AG04449 (cell line): Measurements from ENCODE around the gene CYP27C1.

Experiments
- CTCF ChIA-PET: fragments of 350-600 bp; formaldehyde crosslinking; extraction: SDS; loops from one replicate; lab custom pipeline; 2021; ENCODE audit warnings: antibody characterized with exemption; lab: Yijun Ruan, JAX
- POLR2A ChIA-PET: fragments of 400-600, 350-600 bp; formaldehyde crosslinking; extraction: SDS; loops from one replicate; lab custom pipeline; 2020; ENCODE audit warnings: antibody characterized with exemption, inconsistent platforms; lab: Yijun Ruan, JAX
- DNase-seq: peaks from one replicate; pipeline ENCODE4 v3.0.0-alpha.2; 2010; ENCODE audit warnings: low read depth, low spot score
- H3K4me3 ChIP-seq: 2 replicates; pipeline ENCODE4 v1.5.1; 2011; ENCODE audit warnings: low read depth, mild to moderate bottlenecking, control low read depth, low read length
- TF ChIP-seq, protein P1 (sequence below): IDR thresholded peaks from one replicate; pipeline ENCODE4 v1.5.1; 2011; ENCODE audit warnings: mild to moderate bottlenecking, moderate library complexity, low read length, control low read depth, inconsistent platforms; ENCODE audit not compliant: insufficient read depth; ENCODE audit errors: missing control alignments

Gene CYP27C1

GRCh38 chr2:127159543-127159942 lies 60.6 kb downstream of the CYP27C1 start:
- H3K4me3 ChIP-seq = no peak overlapping the region
- TF ChIP-seq, protein P1, sequence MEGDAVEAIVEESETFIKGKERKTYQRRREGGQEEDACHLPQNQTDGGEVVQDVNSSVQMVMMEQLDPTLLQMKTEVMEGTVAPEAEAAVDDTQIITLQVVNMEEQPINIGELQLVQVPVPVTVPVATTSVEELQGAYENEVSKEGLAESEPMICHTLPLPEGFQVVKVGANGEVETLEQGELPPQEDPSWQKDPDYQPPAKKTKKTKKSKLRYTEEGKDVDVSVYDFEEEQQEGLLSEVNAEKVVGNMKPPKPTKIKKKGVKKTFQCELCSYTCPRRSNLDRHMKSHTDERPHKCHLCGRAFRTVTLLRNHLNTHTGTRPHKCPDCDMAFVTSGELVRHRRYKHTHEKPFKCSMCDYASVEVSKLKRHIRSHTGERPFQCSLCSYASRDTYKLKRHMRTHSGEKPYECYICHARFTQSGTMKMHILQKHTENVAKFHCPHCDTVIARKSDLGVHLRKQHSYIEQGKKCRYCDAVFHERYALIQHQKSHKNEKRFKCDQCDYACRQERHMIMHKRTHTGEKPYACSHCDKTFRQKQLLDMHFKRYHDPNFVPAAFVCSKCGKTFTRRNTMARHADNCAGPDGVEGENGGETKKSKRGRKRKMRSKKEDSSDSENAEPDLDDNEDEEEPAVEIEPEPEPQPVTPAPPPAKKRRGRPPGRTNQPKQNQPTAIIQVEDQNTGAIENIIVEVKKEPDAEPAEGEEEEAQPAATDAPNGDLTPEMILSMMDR = no peak
- no peak for DNase-seq
- ChIA-PET CTCF (interaction anchor here (0.8 to 5.4 kb wide), 3 partner anchors 14 to 18 kb away, joined by 3 to 39 read pairs (median 4); no protein-coding TSS in a partner anchor), POLR2A (no interaction called here)

DNA sequence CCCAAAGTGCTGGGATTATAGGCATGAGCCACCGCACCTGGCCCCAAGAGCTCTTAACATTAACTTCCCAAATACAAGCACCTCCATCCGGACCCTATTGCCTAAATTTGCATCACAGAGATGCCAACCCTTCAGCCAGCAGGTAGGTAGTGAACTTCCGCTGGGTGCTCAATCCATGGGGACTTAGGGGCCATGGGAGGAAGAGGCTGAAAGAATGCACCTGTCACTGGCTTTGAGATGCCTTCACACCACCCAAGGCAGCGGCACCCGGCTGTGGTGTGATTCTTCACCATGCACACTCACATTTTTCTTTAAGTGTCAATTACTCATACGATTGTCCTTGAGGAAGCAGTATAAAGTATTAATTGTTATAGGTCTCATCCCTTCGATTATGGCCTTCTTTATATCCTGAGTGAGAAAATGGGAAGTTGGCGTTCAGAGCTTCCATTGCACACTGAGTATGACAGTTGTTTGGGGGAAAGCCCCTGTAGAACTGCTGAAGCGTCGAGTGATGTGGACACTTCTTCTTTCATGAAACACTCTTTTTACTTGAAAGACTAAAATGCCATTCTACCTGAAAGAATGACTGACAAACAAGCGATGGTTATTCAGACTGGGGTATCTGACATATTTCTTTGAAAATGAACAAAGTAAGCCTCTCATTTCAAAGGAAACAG lies 61.3 kb downstream of the CYP27C1 start:
- DNase-seq = no peak
- H3K4me3 ChIP-seq = no peak overlapping the region
- POLR2A ChIA-PET = no interaction called here
- TF ChIP-seq, protein P1 = no peak
- CTCF ChIA-PET = interaction anchor here (0.8 to 1.3 kb wide), 4 partner anchors 9 to 17 kb away, joined by 3 to 4 read pairs (median 4); no protein-coding TSS in a partner anchor

DNA sequence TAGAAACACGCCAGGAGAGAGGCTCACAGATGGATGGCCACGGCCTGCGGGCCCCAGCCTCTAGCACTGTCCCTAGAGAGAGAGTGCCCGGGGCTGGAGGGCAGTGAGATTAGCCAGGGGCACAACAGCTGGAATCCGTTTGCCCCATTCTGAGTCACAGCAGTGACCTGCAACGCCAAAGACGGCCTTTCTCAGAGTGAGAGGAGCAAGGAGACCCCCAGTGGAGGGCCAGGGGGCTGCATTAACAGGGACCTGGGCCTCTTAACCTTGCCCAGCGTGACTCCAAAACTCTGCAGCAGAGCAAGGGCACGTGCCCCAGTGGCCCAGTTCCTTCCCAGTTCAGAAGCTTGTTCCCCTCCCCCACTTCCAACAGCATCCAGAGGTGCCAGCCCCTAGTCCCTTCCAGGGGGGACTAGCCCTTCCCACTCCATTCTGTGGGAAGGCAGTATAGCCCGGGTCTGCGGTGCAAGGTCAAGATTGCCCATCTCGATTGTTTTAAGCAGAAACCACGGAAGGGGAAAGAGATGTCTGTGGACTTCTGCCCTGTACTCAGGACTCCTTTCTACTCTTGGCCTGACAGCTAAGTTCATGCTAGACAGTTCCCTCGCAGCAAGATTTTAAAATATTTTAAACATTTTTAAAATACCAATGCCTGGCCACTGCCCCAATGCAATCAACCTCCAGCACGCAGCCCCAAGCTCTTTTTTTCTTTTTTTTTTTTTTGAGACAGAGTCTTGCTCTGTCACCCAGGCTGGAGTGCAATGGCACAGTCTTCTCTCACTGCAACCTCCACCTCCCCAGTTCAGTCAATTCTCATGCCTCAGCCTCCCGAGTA lies 62.2 kb downstream of the CYP27C1 start:
- POLR2A ChIA-PET = no interaction called here
- no peak for DNase-seq
- H3K4me3 ChIP-seq = no peak overlapping the region
- CTCF ChIA-PET = interaction anchor here (0.8 to 1.3 kb wide), 3 partner anchors 10 to 40 kb away, joined by 3 to 4 read pairs (median 3); no protein-coding TSS in a partner anchor
- TF ChIP-seq, protein P1 = peak; percentile 16

GRCh38 chr2:127157114-127157513 lies 63.0 kb downstream of the CYP27C1 start:
- POLR2A ChIA-PET = no interaction called here
- no peak overlapping the region for H3K4me3 ChIP-seq
- TF ChIP-seq, protein P1 = no peak
- CTCF ChIA-PET = interaction anchor here (1.3 kb wide), 1 partner anchor 13 kb away, joined by 3 read pairs; no protein-coding TSS in a partner anchor
- DNase-seq = no peak

GRCh38 chr2:127155947-127156346 lies 64.2 kb downstream of the CYP27C1 start:
- DNase-seq = no peak

More at GRCh38 chr2:127155947-127156346, 64.2 kb downstream of the CYP27C1 start:
- no peak overlapping the region for H3K4me3 ChIP-seq
- CTCF ChIA-PET = interaction anchor here (0.9 to 1.3 kb wide), 3 partner anchors 9 to 17 kb away, joined by 3 to 4 read pairs (median 3); no protein-coding TSS in a partner anchor
- TF ChIP-seq, protein P1 = no peak
- POLR2A ChIA-PET = no interaction called here
